Left cardiac atrium (tissue), 4 donors: ENCODE data around the gene OSBPL3. TPM values are rescaled to one million over a fixed set of nuclear protein-coding genes. Genes with fewer than 3 reads are reported as not detected.
A peak's percentile ranks its signal among the peaks of the same experiment; 100 is the strongest.

Experiments used
- ATAC-seq, 2 donors: fragments of 200-7000 bp; cut with Tn5 transposase; one replicate each; pipeline ENCODE4 v1.9.1; 2020; ENCODE audit warnings: mild to moderate bottlenecking in 2 of 2, moderate library complexity in 2 of 2
- DNase-seq: peaks from one replicate; pipeline ENCODE4 v3.0.0-alpha.2; 2020
- intact Hi-C, 2 donors: fragments of 100-400 bp; cut with DNase I; formaldehyde crosslinking; loops; one replicate each; pipeline versions ENCODE4 v1.14.1 to v1.15.1; 2022 to 2023
- total RNA-seq, 2 donors: library from RNA; stranded (reverse); fragmentation: NEBNext Ultra II Directional; extraction: Animal tissue kit (Norgen Biotek cat#: 25700); gene quantifications; one replicate each; pipeline ENCODE4 v1.2.1, GENCODE V29; 2021
- donor health status: DM: no; HTN: yes; CAD: no.
- donor health status: DM: no; HTN: yes; CAD: no; lungs with severe emphysema.
- donor health status: DM: yes; HTN: yes; CAD: no.
- donor health status: Dilated cardiomyopathy.

The OSBPL3 gene
- total RNA-seq, 2 donors from 2014 or later: 8.8 to 10.0 TPM

DNA sequence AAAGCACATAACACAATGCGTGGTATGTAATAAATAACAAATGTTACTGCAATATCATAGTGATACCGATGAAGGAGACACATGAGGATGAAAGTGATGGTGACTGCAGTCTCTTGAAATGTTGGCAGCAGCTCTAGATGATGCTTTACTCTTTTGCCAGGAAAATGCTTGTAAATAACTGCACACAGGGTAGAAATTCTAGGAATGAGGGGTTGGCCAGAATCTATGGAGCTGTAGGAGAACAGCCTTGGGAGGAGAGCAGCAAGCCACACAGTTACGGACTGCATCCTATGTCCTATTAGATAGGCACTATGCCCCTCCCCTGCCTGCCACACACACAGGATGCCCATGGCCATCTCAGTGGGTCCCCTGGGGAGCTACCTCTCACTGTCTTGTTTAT lies 125.1 kb downstream of the OSBPL3 start:
- DNase-seq: no peak
- no peak for ATAC-seq
- intact Hi-C loops: no loop called here

DNA sequence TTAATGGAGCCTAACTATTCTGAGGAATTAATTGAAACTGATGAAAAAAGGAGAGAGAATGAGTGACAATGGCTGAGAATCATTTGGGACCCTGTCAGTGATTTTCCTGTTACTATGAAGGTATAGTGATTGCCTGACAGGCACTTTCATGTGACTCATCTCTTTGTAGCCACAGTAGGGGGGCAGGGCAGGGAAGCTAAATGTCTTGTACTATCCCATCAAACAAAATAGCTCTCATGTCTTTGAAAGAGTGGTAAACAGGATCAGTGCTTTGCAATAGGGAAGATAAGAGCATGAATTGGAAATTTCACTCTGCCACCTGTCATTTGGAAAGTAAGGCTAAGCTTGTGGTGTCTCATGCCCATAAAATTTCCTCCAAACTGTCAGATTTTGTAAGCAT lies 128.2 kb downstream of the OSBPL3 start:
- DNase-seq (no peak), ATAC-seq (no peak)
- intact Hi-C loops: no loop called here

DNA sequence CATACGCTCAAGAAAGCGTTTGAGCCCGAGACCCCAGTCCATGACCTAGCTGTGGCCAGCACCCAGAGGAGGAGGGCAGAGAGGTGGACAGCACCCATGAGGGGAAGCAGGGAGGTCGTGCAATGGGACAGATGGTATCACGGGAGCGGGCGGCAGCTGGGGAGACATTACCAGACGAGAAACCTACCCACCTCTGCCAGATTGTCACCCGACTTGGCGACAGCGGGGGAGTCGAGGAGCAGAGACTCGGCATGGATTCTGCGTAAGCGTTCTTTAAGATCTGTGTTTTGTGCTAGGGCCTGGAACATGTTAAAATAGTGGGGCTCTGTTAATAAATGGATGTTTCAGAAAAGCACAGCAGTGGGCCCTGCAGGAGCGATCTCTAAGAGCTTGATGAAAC lies 131.1 kb downstream of the OSBPL3 start:
- ATAC-seq (no peak), DNase-seq (no peak)
- intact Hi-C loops: no loop called here

DNA sequence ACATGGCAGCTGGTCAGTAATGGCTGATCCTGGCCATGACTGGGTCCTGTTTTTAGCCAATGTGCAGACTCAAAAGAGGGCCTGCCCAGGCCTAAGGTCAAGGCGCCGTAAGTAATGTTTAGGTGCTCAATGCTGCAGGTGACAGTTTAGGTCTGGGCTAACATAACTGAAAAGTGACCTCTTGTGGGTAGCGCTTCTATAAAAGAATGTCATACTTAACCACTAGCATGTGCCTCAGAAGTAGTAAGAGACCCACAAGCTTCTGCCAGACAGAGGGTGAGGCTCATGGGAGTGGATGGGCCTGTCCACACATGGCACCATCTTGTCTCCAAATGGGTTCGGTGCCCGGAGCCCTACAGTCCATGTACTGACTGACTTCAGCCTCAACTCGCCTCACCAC lies 132.2 kb downstream of the OSBPL3 start:
- intact Hi-C loops: no loop called here
- ATAC-seq (no peak), DNase-seq (no peak)

DNA sequence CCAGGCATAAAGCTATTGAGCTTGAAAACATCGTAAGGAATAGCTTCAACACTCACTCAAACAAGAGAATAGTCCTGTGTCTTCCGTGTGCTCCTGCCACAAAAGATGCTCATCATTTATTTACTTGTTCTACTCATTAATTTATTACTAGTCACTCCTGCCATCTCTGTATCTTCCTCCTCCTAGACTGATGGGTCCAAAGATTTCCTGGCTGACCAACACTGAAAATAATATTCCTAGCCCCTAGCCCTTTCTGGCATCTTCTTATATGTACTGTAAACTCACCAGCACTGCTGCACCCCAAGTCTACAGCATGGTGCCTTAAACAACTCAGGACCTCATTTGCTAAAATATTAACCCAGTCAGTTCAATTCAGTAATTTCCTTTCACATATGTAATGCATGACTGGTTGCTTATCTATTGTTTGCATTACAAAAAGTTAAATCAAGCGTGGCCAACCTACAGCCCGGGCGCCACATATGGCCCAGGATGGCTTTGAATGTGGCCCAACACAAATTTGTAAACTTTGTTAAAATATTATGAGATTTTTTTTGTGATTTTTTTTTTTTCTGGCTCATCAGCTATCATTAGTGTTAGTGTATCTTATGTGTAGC lies 136.1 kb downstream of the OSBPL3 start:
- ATAC-seq (no peak), DNase-seq (no peak)
- intact Hi-C loops: no loop called here

DNA sequence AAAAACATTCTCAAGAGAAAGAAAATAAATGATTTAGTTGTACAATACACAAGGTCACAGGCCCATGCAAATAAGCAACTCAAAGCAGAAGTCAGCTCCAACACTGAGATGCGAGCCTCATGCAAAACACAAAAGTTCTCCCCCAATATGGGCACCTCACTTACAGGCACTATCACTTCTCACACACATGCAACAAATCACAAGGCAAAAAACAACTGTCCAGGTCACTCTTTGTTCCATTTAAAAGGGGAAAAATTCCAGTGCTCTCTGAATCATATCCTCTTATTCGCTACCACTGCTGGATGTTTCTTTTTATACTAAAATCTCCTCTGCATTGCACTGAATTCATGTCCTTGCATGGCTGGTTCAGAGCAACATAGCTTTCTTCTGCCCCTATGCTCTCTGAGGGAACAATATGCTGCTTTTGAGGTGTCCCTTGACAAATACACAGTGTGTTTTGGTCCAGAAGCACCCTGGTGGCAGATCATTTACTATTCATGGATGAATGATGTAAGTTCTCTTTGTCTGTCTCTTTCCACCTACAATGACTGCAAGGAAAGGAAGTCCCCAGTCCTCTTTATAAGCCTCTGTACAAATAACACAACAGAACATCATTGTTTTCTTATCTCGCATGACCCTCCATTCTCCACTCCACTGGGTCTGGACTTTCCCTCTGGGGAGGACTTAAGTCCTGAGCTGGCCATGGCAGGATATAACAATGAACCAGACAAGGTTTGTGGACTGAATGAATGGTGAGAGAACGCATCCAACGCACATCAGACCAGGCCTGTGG lies 137.3 kb downstream of the OSBPL3 start:
- DNase-seq (no peak), ATAC-seq (no peak)
- intact Hi-C loops: no loop called here

DNA sequence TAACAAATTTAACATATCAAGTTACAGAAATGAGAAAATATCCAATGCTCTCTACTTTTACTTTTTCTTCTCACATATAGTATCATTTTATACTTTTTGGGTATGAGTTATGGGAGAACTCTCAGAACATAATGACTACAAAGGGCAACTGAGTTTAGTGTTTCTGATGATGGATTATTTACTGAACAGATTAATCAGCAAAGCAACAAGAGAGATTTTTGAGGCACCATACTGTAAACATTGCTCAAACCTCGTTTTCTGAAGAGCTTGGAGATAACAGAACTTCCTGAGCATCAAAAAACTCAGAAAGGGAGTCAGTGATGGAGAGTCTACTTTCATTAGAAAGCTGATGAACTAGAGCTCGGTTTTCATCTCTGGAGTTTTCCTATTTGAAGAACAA lies 137.9 kb downstream of the OSBPL3 start:
- ATAC-seq: no peak
- intact Hi-C loops: no loop called here
- no peak for DNase-seq

DNA sequence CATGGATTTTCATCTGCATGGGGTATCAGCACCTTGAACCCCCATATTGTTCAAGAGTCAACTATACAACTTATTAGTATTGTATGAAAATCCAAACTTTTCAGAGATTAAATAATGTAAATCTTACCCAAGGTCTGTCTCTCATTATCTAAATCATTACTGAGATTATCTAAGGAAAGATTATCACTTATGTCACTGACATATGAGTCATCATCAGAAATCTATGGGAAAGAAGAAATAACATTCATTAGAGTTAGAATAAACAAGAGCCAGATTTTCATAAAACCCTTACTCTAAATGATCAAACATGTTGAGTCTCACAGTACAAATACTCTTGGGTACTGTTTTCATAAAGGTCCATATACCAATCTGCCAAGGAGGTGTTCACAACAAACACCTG lies 139.4 kb downstream of the OSBPL3 start:
- ATAC-seq (no peak), DNase-seq (no peak)
- intact Hi-C loops: no loop called here

DNA sequence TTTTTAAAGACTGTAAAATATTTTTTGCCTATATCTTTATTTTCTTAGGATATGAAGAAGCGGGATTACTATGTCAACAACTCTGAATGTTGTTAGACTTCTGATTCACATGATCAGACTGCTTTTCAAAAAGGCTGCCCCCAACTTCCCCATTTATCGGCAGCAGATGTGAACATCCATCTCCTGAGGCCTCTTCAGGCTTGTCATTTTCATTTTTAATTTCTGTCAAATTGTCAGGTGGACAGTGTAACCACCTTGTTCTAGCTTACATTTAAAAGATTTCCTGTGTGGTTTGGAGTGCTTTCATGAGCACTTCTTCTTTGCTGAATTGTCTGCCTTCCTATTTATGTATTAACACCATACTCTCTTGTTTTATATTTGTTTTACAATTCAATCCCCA lies 143.9 kb downstream of the OSBPL3 start:
- DNase-seq: no peak
- ATAC-seq: no peak
- intact Hi-C loops: no loop called here

DNA sequence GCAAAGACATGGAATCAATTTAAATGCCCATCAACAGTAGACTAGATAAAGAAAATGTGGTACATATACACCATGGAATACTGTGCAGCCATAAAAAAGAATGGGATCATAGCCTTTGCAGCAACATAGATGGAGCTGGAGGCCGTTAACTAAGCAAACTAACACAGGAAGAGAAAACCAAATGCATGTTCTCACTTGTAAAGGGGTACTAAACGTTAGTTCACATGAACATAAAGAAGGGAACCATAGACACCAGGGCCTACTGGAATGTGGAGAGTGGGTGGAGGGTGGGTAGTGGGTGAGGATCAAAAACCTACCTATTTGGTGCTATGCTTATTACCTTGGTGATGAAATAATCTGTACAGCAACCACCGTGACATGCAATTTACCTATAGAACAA lies 144.3 kb downstream of the OSBPL3 start:
- DNase-seq: no peak
- intact Hi-C loops: no loop called here
- no peak for ATAC-seq

DNA sequence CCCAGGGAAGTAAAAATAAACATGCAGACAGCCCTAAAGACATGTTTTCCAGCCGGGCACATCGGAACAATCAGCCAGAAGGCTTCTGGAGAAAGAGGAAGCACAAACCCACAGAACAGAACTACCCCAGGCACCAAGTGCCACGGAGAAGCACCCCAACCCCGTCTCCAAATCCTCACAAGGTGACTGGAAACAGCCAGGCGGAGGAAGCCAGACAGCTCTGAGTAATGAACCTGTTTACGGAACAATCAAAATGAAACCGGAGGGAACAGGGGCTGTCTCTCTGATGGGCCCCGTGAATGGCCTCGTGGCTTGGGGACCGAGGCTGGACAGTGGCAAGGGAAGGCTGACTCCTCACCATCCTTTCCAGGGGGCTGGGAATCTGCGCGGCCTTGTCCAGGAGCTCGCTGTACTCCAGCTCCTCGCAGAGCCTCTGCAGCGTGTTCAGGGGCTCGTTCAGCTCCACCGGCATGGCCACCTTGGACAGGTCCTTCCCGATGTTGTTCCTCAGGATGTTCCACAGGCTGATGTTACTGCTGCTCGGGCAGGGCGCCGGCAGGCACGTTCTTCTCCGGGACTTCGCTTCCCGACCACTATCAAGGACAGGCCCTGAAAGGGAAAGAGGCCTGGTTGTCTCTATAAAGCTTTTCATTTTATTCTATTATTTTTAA lies 145.7 kb downstream of the OSBPL3 start:
- DNase-seq (no peak), ATAC-seq (peak in 1 of 2 donors; percentile 35)
- intact Hi-C loops: no loop called here

DNA sequence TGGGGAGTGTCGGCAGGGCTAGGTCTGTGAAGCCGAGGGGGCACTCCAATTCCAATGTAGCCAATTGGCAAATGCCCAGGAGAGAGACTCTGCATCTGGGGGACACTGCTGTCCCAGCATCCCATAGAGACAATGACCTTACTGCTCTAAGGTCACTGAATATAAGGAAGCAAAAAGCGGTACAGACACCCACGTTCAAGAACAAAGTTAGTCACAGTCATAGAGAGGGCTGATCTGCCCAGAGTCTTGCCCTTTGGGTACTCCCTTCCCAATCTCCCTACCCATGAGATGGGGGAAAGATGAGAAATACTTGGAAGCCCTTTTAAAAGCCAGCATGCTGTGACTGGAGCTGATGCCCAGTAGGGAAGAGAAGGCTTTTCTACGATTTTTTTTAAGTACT lies 146.4 kb downstream of the OSBPL3 start:
- ATAC-seq: peak in 1 of 2 donors; percentile 41
- intact Hi-C loops: no loop called here
- no peak for DNase-seq

DNA sequence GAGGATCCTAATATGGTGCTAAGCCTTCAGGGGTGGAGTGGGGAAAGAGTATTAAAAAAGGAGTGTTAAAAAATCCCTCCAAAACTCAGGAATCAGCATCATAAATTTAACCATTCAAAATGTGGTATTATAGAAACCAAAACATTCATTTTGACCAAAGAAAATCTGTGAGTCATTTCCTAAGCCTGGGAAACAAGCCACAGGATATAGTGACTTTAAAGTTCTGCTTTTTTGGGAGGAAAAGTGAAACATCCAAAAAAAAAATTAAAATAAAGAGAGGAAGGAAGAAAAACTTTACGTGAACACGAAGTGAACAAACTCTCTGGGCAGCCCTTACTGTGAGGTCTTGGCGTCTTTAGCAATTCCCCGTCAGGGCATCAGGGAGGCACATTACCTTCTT lies 148.7 kb downstream of the OSBPL3 start:
- ATAC-seq (no peak), DNase-seq (no peak)
- intact Hi-C loops: no loop called here

DNA sequence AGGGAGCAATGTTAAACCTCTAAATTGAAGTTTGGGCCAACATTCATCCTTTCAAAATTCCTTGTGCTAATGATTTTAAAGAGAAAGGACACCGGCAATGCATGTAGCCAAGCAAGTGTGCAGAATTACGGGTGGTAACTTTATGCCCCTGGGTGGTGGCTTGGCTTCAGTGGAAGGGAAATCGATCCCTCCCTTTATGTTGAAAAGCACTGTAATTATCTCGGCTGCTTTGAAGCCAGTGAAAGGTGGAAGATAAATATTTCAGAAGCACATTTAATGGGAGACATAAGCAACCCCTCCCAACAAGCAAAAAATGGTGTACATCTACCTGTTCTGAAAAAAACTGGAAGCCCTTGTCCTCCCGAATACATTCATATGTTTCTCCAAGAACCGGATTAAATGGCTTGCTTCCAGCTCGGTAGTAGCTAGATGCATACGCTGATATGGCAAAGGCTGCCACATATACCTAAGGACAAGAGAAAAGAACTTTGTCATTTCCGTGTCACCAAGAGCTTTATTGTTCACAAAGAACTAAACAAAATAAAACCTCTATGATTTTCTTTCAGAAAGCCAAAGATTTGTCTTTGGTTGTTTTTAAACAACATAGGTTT lies 149.4 kb downstream of the OSBPL3 start:
- no peak for ATAC-seq
- no peak for DNase-seq
- intact Hi-C loops: no loop called here

DNA sequence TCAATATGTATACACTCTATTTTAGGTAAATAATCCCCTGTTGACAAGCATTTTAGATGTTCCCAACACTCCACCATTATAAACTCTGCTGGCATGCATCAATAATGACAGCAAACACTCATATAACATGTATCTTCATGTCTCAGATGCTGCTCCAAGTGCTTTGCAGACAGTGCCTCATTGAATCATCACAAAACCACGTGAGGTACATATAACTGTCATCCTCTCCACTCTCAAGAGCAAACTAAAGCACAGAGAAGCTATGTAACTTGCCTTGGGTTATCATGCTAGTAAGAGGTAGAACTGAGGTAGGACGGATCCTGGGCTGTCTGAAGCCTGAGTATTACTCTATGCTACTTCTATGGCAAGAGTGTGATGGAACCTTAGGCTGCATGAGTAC lies 150.2 kb downstream of the OSBPL3 start:
- DNase-seq (no peak), ATAC-seq (no peak)
- intact Hi-C loops: no loop called here

DNA sequence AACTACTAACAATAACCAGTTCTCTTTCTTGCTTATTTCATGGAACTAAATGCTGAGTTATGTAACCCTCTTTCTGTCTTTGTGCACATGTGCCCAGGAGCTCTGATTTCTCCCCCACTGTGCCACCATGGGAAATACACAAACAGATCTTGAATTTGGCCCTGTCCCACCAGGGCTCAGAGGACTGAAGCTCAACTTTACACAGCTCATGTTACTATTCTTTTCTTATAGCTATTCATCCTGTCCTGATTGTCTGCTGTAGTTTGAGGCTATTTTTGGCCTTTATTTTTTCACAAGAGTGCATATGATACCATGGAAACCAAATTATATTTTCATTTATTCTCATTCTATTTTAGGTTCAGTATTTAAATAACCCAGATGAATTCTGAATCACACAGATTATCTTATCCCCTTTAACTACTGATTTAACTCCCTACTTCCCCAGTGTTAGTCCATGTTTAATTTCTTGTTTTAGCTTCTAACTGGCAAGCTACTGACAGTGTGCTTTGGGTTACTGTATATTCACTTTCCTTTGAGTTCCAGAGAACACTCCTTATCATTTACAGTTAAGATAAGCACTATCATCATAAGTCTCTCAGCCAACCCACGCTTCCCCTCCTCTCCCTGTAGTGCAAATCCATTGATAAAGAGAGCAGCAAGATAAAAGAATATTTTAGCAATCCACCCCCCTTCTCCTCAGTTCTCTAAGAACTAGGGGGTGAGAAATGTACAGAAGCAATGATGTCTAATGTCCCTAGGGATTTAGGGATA lies 150.9 kb downstream of the OSBPL3 start:
- ATAC-seq (peak; percentile 36 to 38), DNase-seq (no peak)
- intact Hi-C loops: no loop called here

DNA sequence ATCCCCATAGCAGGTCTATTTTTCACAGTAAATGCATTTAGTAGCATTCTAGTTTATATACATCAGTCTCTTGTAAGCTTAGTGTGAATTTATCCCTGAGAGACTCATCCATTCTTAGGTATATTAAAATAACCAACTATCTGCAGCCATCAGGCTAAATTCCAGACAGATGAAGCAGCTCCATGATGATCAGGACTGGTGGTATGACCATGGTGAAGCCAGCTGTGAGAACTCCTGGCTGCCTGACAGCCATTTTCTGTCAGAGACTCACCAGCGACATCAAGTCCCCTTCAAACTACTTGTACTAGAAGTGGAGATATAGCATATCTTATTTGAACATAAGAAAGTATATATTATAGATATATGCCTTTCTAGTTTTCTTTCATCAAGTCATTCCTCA lies 152.4 kb downstream of the OSBPL3 start:
- intact Hi-C loops: no loop called here
- ATAC-seq: no peak

DNA sequence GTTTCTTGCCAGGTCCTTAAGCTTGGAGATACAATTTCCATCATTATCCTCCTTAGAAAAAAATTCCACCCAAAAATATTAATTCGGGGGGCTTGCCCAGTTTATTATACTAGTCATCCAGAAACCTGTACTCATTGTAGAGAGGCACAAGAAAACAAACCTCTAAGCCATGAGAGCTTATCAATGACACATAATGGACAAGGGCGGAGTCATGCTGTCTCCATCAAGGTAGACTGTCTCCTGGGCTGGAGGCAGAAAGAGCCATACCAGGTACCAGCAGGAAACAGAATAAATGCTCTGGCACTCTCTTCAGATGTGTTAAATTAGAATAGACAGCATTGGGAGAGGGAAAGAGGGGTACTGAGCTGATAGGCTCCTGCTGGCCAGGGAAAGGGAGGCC lies 153.0 kb downstream of the OSBPL3 start:
- DNase-seq: no peak
- ATAC-seq: no peak
- intact Hi-C loops: no loop called here

More for the DNA sequence above, 152.4 kb downstream of the OSBPL3 start:
- no peak for DNase-seq

DNA sequence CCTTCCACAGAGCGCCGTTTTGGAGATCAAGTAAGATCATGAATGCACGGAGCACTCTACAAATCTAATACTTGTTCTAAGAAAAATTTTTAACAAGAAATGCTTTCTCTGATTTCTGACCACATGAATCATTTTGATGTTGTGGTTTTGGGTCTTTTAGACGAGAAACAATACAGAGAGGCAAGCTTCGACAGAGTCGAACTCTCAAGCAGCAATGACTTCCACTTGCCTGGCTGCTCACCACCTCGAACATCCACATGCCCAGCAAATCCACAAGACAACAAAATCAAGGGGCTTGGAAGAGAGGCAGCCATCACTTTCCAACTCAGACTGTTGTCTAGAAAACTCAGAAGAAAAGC lies 153.3 kb downstream of the OSBPL3 start:
- intact Hi-C loops: no loop called here
- no peak for ATAC-seq

More for the DNA sequence above, 153.3 kb downstream of the OSBPL3 start:
- no peak for DNase-seq
